Measurements from ENCODE around the gene SLC6A17. TPM values are rescaled to one million over a fixed set of nuclear protein-coding genes. Genes with fewer than 3 reads are reported as not detected.

Gene SLC6A17
- total RNA-seq, 6 experiments from 2014 or later, result not detected

GRCh38 chr1:110225212-110225611 lies 74.9 kb downstream of the SLC6A17 start:
- ATAC-seq (no peak), DNase-seq (no peak)
- Histone ChIP-seq H3K27me3 (no peaks in the 10 kb centered on the region), H3K9me3 (no peaks in the 10 kb centered on the region), H3K4me3 (no peak overlapping the region), H3K4me1 (no peaks in the 10 kb centered on the region), H3K27ac (no peak overlapping the region), H3K36me3 (no peaks in the 10 kb centered on the region)
- 83% methylated on average over 2 of the region's 7 CpGs for WGBS (ENCODE audit: insufficient coverage, low coverage, low lambda C conversion rate, missing lambda C conversion rate)
- TF ChIP-seq POLR2A (IDR thresholded peaks at IDR 0.05), result no peak
- TF ChIP-seq CTCF (IDR thresholded peaks at IDR 0.05), result no peak
- intact Hi-C loops (cut with DNase I), result no loop called here

- DNase-seq (no peak), ATAC-seq (no peak)
- no peaks in the 10 kb centered on the region for H3K36me3 ChIP-seq
- no peak overlapping the region for H3K27ac ChIP-seq
- no peaks in the 10 kb centered on the region for H3K9me3 ChIP-seq
- H3K4me1 ChIP-seq, result no peaks in the 10 kb centered on the region
- intact Hi-C loops (cut with DNase I), result no loop called here
- TF ChIP-seq POLR2A (IDR thresholded peaks at IDR 0.05) (no peak), CTCF (IDR thresholded peaks at IDR 0.05) (no peak)
- no peak overlapping the region for H3K4me3 ChIP-seq
- H3K27me3 ChIP-seq, result no peaks in the 10 kb centered on the region
- WGBS (ENCODE audit: insufficient coverage, low coverage, low lambda C conversion rate, missing lambda C conversion rate), result 78% methylated on average over 5 of the region's 18 CpGs
These were observed 75.6 kb downstream of the SLC6A17 start for GRCh38 chr1:110225756-110226404.

- H3K27ac ChIP-seq, result no peak overlapping the region
- intact Hi-C loops (cut with DNase I), result no loop called here
- H3K36me3 ChIP-seq, result no peaks in the 10 kb centered on the region
- TF ChIP-seq POLR2A (IDR thresholded peaks at IDR 0.05) (no peak), CTCF (IDR thresholded peaks at IDR 0.05) (no peak)
- H3K4me1 ChIP-seq, result no peaks in the 10 kb centered on the region
- WGBS (ENCODE audit: insufficient coverage, low coverage, low lambda C conversion rate, missing lambda C conversion rate), result 20% methylated on average over 3 of the region's 12 CpGs
- H3K27me3 ChIP-seq, result no peaks in the 10 kb centered on the region
- no peaks in the 10 kb centered on the region for H3K9me3 ChIP-seq
- ATAC-seq (no peak), DNase-seq (no peak)
- H3K4me3 ChIP-seq, result no peak overlapping the region
These were observed 77.5 kb downstream of the SLC6A17 start for GRCh38 chr1:110227774-110228173.

GRCh38 chr1:110228381-110228780 lies 78.1 kb downstream of the SLC6A17 start:
- WGBS (ENCODE audit: insufficient coverage, low coverage, low lambda C conversion rate, missing lambda C conversion rate), result 74% methylated on average over 7 of the region's 12 CpGs
- no peaks in the 10 kb centered on the region for H3K27me3 ChIP-seq
- ATAC-seq (no peak), DNase-seq (no peak)
- no peaks in the 10 kb centered on the region for H3K4me1 ChIP-seq
- H3K36me3 ChIP-seq, result no peaks in the 10 kb centered on the region
- H3K27ac ChIP-seq, result no peak overlapping the region
- intact Hi-C loops (cut with DNase I), result no loop called here
- TF ChIP-seq POLR2A (IDR thresholded peaks at IDR 0.05) (no peak), CTCF (IDR thresholded peaks at IDR 0.05) (no peak)
- H3K9me3 ChIP-seq, result no peaks in the 10 kb centered on the region
- H3K4me3 ChIP-seq, result no peak overlapping the region

- H3K9me3 ChIP-seq, result no peaks in the 10 kb centered on the region
- DNase-seq, result no peak
- no peak for ATAC-seq
- TF ChIP-seq POLR2A (IDR thresholded peaks at IDR 0.05) (no peak), CTCF (IDR thresholded peaks at IDR 0.05) (no peak)
- H3K27me3 ChIP-seq, result no peaks in the 10 kb centered on the region
- no peaks in the 10 kb centered on the region for H3K36me3 ChIP-seq
- 93% methylated on average over 3 of the region's 9 CpGs for WGBS (ENCODE audit: insufficient coverage, low coverage, low lambda C conversion rate, missing lambda C conversion rate)
- no peak overlapping the region for H3K27ac ChIP-seq
- intact Hi-C loops (cut with DNase I), result no loop called here
- H3K4me1 ChIP-seq, result no peaks in the 10 kb centered on the region
- H3K4me3 ChIP-seq, result no peak overlapping the region
These were observed 78.6 kb downstream of the SLC6A17 start for GRCh38 chr1:110228869-110229268.

All from right lobe of liver (tissue), 6 donors.